ENCODE measurements around the gene EEFSEC. TPM values are rescaled to one million over a fixed set of nuclear protein-coding genes. Genes with fewer than 3 reads are reported as not detected.

EEFSEC gene
- total and polyA plus RNA-seq, 2 of the 8 experiments (the other 6 are each of a cell fraction or from before 2014, with no cell fraction given): 13.1 to 19.8 TPM

DNA sequence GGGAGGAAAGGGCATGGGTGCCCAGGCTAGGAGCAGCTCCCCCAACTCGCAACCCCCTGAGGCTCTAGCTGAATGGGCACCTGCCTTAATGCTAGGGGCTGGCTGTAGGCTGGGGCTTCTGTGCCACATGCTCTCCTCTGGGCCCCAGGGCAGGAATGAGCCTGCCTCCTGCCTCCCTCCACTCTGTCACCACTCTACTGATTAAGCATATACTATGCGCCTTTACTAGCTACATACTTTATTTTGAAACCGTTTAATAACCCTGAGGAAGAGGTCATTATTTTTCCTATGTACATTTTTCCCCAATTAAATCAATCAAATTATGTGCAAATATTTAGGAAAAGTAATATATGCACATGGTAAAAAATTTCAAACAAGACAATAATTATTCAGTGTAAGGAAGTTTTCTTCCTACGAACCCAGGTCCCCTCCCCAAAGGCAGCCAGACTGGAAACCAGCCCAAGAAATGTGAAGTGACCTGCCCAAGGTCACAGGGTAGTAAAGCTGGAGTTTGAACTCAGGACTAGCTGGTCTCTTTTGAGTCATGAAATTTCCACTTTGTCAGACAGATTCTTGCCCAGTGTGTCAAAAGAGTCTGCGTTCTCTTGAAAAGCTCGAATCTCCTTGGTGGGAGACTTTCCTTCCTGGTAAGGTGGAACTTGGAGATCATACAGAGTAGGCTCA is 190.9 kb downstream of the EEFSEC start:
- no peaks in the 10 kb centered on the region for H3K79me1 ChIP-seq (ENCODE audit: low read depth, low read length)
- H3K18ac ChIP-seq (ENCODE audit: extremely low read depth, low read length): no peak overlapping the region
- no peak overlapping the region for H2BK5ac ChIP-seq (ENCODE audit: low read depth, low read length)
- no peaks in the 10 kb centered on the region; the same call in 1 of the 2 replicates for H3K23me2 ChIP-seq (ENCODE audit: low read depth, low read length)
- peaks cover 3 to 8% (median 6%) of the 10 kb centered on the region in 4 experiments for H3K4me1 ChIP-seq (replicated peaks in 1 of 4; ENCODE audit: control insufficient read depth in 3 of 4, insufficient read depth in 4 of 4, low read length in 3 of 4)
- H3K27me3 ChIP-seq (replicated peaks in 1 of 4; ENCODE audit: control insufficient read depth in 3 of 4, extremely low read depth in 1 of 4, insufficient read depth in 3 of 4, low read length in 3 of 4): no peaks in the 10 kb centered on the region
- H3K4me3 ChIP-seq (ENCODE audit: extremely low read depth in 1 of 4, insufficient read depth in 2 of 4, low read depth in 3 of 4, low read length in 4 of 4): no peak overlapping the region
- H3K56ac ChIP-seq (replicated peaks; ENCODE audit: insufficient read length, low read depth, low read length): no peak overlapping the region
- no peak for FAIRE-seq
- no peak overlapping the region for H2BK15ac ChIP-seq (ENCODE audit: low read length)
- no peak overlapping the region for H2BK120ac ChIP-seq (replicated peaks; ENCODE audit: low read depth, low read length)
- H3K79me2 ChIP-seq (ENCODE audit: control insufficient read depth in 1 of 2, insufficient read depth in 2 of 2, low read length in 2 of 2): no peaks in the 10 kb centered on the region
- H3K9me3 ChIP-seq (ENCODE audit: insufficient read depth in 2 of 2, low read depth in 1 of 2, low read length in 1 of 2): no peaks in the 10 kb centered on the region
- no peak overlapping the region for H3K27ac ChIP-seq (ENCODE audit: low read depth, low read length)
- no peak overlapping the region for H4K5ac ChIP-seq (ENCODE audit: insufficient read length, low read depth, low read length)
- 89% methylated on average over 6 of the region's 6 CpGs; no CpG with 5 or more reads in 1 of the 2 experiments for WGBS, 2 experiments (ENCODE audit: extremely low coverage in 1 of 2, insufficient coverage in 1 of 2, insufficient read length in 1 of 2, insufficient replicate concordance in 2 of 2, low coverage in 1 of 2, low lambda C conversion rate in 2 of 2, missing lambda C conversion rate in 1 of 2)
- H2AFZ ChIP-seq (ENCODE audit: low read length): no peak overlapping the region
- ChIA-PET POLR2A (ENCODE audit: partially characterized antibody) (no interaction called here), CTCF (ENCODE audit: partially characterized antibody) (interaction anchor here (0.6 to 4.2 kb wide), 10 partner anchors 11 to 490 kb away, joined by 3 to 15 read pairs (median 4); no protein-coding TSS in a partner anchor)
- no peak overlapping the region for H4K8ac ChIP-seq (ENCODE audit: extremely low read depth, insufficient read depth, low read length)
- H3K4me2 ChIP-seq (ENCODE audit: insufficient read depth in 1 of 2, low read depth in 2 of 2, low read length in 2 of 2): no peak overlapping the region
- H3K14ac ChIP-seq (ENCODE audit: insufficient read length): no peak overlapping the region
- H3K23ac ChIP-seq (ENCODE audit: insufficient read length): no peak overlapping the region
- no peak overlapping the region for H4K91ac ChIP-seq (replicated peaks; ENCODE audit: insufficient read length, low read length)
- H2AK5ac ChIP-seq (ENCODE audit: low read depth, low read length): no peak overlapping the region
- H4K20me1 ChIP-seq (replicated peaks in 1 of 2; ENCODE audit: control insufficient read depth in 1 of 2, insufficient read depth in 2 of 2, low read length in 2 of 2): no peaks in the 10 kb centered on the region
- no peak overlapping the region for H3K4ac ChIP-seq (replicated peaks; ENCODE audit: insufficient read length, low read depth, low read length)
- H2BK20ac ChIP-seq (ENCODE audit: low read length): no peak overlapping the region
- H3K9ac ChIP-seq (replicated peaks in 1 of 4; ENCODE audit: extremely low read depth in 1 of 4, low read depth in 3 of 4, low read length in 3 of 4): no peak overlapping the region
- H2BK12ac ChIP-seq (ENCODE audit: low read depth, low read length): no peak overlapping the region
- no peak for DNase-seq (ENCODE audit: low read depth in 1 of 2, low spot score in 2 of 2)
- no peaks in the 10 kb centered on the region for H3K36me3 ChIP-seq (ENCODE audit: control insufficient read depth in 2 of 4, insufficient read depth in 4 of 4, low read length in 3 of 4)
- TF ChIP-seq POLR2AphosphoS5 (IDR thresholded peaks at IDR 0.05; ENCODE audit: low read depth, low read length) (no peak), KDM1A (IDR thresholded peaks at IDR 0.05; ENCODE audit: borderline replicate concordance, low read length) (no peak), SRF (IDR thresholded peaks at IDR 0.05; ENCODE audit: low read depth, low read length) (no peak), ZNF274 (IDR thresholded peaks at IDR 0.05; ENCODE audit: borderline replicate concordance, extremely low read depth, low read length) (no peak), GABPA (IDR thresholded peaks at IDR 0.05; ENCODE audit: borderline replicate concordance, insufficient read depth, low read length) (no peak), RNF2 (IDR thresholded peaks at IDR 0.05; ENCODE audit: borderline replicate concordance, low read depth, low read length, missing control alignments, poor library complexity, severe bottlenecking) (no peak), TAF7 (optimal IDR thresholded peaks at IDR 0.05; ENCODE audit: borderline replicate concordance, low read depth, low read length) (no peak)
- TF ChIP-seq, protein P1, sequence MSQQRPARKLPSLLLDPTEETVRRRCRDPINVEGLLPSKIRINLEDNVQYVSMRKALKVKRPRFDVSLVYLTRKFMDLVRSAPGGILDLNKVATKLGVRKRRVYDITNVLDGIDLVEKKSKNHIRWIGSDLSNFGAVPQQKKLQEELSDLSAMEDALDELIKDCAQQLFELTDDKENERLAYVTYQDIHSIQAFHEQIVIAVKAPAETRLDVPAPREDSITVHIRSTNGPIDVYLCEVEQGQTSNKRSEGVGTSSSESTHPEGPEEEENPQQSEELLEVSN (IDR thresholded peaks at IDR 0.05): no peak
- TF ChIP-seq, protein P2, sequence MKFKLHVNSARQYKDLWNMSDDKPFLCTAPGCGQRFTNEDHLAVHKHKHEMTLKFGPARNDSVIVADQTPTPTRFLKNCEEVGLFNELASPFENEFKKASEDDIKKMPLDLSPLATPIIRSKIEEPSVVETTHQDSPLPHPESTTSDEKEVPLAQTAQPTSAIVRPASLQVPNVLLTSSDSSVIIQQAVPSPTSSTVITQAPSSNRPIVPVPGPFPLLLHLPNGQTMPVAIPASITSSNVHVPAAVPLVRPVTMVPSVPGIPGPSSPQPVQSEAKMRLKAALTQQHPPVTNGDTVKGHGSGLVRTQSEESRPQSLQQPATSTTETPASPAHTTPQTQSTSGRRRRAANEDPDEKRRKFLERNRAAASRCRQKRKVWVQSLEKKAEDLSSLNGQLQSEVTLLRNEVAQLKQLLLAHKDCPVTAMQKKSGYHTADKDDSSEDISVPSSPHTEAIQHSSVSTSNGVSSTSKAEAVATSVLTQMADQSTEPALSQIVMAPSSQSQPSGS (IDR thresholded peaks at IDR 0.05; ENCODE audit: low read length): no peak
